Keratinocyte (primary cell): ENCODE data around the gene PLCG2. TPM values are rescaled to one million over a fixed set of nuclear protein-coding genes. Genes with fewer than 3 reads are reported as not detected.

ENCODE experiments used
- DNase-seq: peaks from one replicate; pipeline ENCODE4 v3.0.0-alpha.2; 2011; ENCODE audit warnings: low read depth, missing footprints, low spot score
- FAIRE-seq: peaks from 2 replicates; lab custom pipeline; 2011; peaks lifted over from hg19 to GRCh38; lab: Jason Lieb, UNC
- H2AFZ ChIP-seq: 2 replicates; pipeline ENCODE4 v1.6.0; 2012; ENCODE audit warnings: low read length, control low read depth, inconsistent platforms; ENCODE audit not compliant: control insufficient read depth
- H3K27ac ChIP-seq: 2 replicates; pipeline ENCODE4 v1.5.1; 2011; ENCODE audit warnings: low read length; ENCODE audit not compliant: control insufficient read depth, insufficient read depth
- H3K27me3 ChIP-seq: 3 replicates; pipeline ENCODE4 v1.6.0; 2011; ENCODE audit warnings: low read length; ENCODE audit not compliant: control insufficient read depth, insufficient read depth; ENCODE audit errors: extremely low read depth
- H3K36me3 ChIP-seq, 2 experiments: 2 replicates in 1 of 2; 3 replicates in 1 of 2; pipeline ENCODE4 v1.5.1; 2011; ENCODE audit warnings: low read length in 2 of 2, mild to moderate bottlenecking in 1 of 2; ENCODE audit not compliant: control insufficient read depth in 2 of 2, insufficient read depth in 2 of 2; ENCODE audit errors: extremely low read depth in 1 of 2
- H3K4me1 ChIP-seq: 3 replicates; pipeline ENCODE4 v1.5.1; 2011; ENCODE audit warnings: low read length; ENCODE audit not compliant: control insufficient read depth, insufficient read depth; ENCODE audit errors: extremely low read depth
- H3K4me2 ChIP-seq: 3 replicates; pipeline ENCODE4 v1.6.0; 2011; ENCODE audit warnings: low read depth, low read length; ENCODE audit not compliant: control insufficient read depth, insufficient read depth; ENCODE audit errors: extremely low read depth
- H3K4me3 ChIP-seq, 3 experiments: fragments of 200-600 bp in 1 of 3; sonication (generic) in 1 of 3; 2 replicates in 2 of 3; 3 replicates in 1 of 3; pipeline ENCODE4 v1.5.1; 2011 to 2016; ENCODE audit warnings: low read length in 3 of 3, mild to moderate bottlenecking in 3 of 3, control low read depth in 2 of 3, inconsistent platforms in 1 of 3, low read depth in 1 of 3, mixed read lengths in 1 of 3, mixed run types in 1 of 3, moderate library complexity in 1 of 3; ENCODE audit not compliant: control insufficient read depth in 2 of 3, insufficient read depth in 2 of 3; ENCODE audit errors: extremely low read depth in 1 of 3
- H3K79me2 ChIP-seq: 2 replicates; pipeline ENCODE4 v1.6.0; 2012; ENCODE audit warnings: low read length; ENCODE audit not compliant: control insufficient read depth, insufficient read depth
- H3K9ac ChIP-seq: 3 replicates; pipeline ENCODE4 v1.6.0; 2011; ENCODE audit warnings: low read length; ENCODE audit not compliant: control insufficient read depth, insufficient read depth; ENCODE audit errors: extremely low read depth
- H3K9me1 ChIP-seq: 3 replicates; pipeline ENCODE4 v1.6.0; 2011; ENCODE audit warnings: low read length; ENCODE audit not compliant: control insufficient read depth, insufficient read depth; ENCODE audit errors: extremely low read depth
- H3K9me3 ChIP-seq: 2 replicates; pipeline ENCODE4 v1.5.1; 2012; ENCODE audit warnings: low read depth, low read length; ENCODE audit not compliant: control insufficient read depth
- H4K20me1 ChIP-seq: 3 replicates; pipeline ENCODE4 v1.6.0; 2011; ENCODE audit warnings: low read length; ENCODE audit not compliant: control insufficient read depth, insufficient read depth; ENCODE audit errors: extremely low read depth
- CTCF ChIP-seq, 3 experiments: IDR thresholded peaks in 1 of 3; conservative IDR thresholded peaks in 1 of 3; optimal IDR thresholded peaks in 1 of 3; 2 replicates in 2 of 3; 3 replicates in 1 of 3; pipeline versions ENCODE3 to v1.5.1; 2011; ENCODE audit warnings: low read length in 3 of 3, mild to moderate bottlenecking in 3 of 3, moderate library complexity in 2 of 3, control low read depth in 1 of 3, inconsistent platforms in 1 of 3; ENCODE audit not compliant: insufficient read depth in 2 of 3; ENCODE audit errors: extremely low read depth in 1 of 3
- EZH2 ChIP-seq: IDR thresholded peaks from one replicate; pipeline ENCODE4 v1.6.1; 2012; ENCODE audit warnings: inconsistent platforms, mild to moderate bottlenecking, low read length, moderate library complexity
- dilution Hi-C: fragments of 300-500 bp; cut with MboI; formaldehyde crosslinking; loops from one replicate; pipeline ENCODE4 v1.7.0; 2020; ENCODE audit warnings: low sequenced_read_pairs; ENCODE audit not compliant: extremely low pct_ligation_motif_present
- polyA plus RNA-seq, 5 experiments: library from polyadenylated mRNA; depleted of rRNA in 3 of 5; stranded (reverse) in 3 of 5; stranded (forward) in 1 of 5; unstranded in 1 of 5; fragments of >200 nt; gene quantifications; 1 replicate in 1 of 5; 2 replicates in 3 of 5; 3 replicates in 1 of 5; pipeline versions ENCODE4 v1.2.1 to v1.2.3, GENCODE V29; 2011 to 2012; ENCODE audit warnings: missing spikeins in 2 of 5, low read depth in 1 of 5, low replicate concordance in 1 of 5

PLCG2 gene
- polyA plus RNA-seq, 1 donor (not counting 4 experiments of a cell fraction or from before 2014, with no cell fraction given) = 3.5 TPM

DNA sequence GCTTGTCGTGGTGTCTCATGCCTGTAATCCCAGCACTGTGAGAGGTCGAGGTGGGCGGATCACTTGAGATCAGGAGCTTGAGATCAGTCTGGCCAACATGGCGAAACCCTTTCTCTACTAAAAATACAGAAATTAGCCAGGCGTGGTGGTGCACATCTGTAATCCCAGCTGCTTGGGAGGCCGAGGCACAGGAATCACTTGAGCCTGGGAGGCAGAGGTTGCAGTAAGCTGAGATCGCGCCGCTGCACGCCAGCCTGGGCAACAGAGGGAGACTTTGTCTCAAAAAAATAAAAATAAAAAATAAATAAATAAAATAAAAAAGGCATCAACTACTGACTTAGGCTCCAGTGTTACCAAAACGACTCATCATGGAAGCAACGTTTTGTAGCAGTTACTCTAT lies 115.5 kb downstream of the PLCG2 start:
- H3K9me1 ChIP-seq = no peaks in the 10 kb centered on the region
- H3K4me1 ChIP-seq = no peaks in the 10 kb centered on the region
- no peaks in the 10 kb centered on the region for H3K27me3 ChIP-seq
- H3K36me3 ChIP-seq = no peaks in the 10 kb centered on the region
- H2AFZ ChIP-seq = no peak overlapping the region
- FAIRE-seq (no peak), DNase-seq (no peak)
- dilution Hi-C loops = no loop called here
- TF ChIP-seq EZH2 (no peak), CTCF (optimal IDR thresholded peaks at IDR 0.05 in 1 of 3, IDR thresholded peaks at IDR 0.05 in 1 of 3, conservative IDR thresholded peaks at IDR 0.05 in 1 of 3; ENCODE audit: extremely low read depth in 1 of 3, insufficient read depth in 2 of 3, low read length in 3 of 3) (no peak)
- no peaks in the 10 kb centered on the region for H4K20me1 ChIP-seq
- no peak overlapping the region for H3K4me3 ChIP-seq
- no peaks in the 10 kb centered on the region for H3K79me2 ChIP-seq
- no peak overlapping the region for H3K4me2 ChIP-seq
- H3K9ac ChIP-seq = no peak overlapping the region
- no peak overlapping the region for H3K27ac ChIP-seq
- H3K9me3 ChIP-seq = no peaks in the 10 kb centered on the region

GRCh38 chr16:81896902-81897301 lies 117.8 kb downstream of the PLCG2 start:
- Histone ChIP-seq H3K79me2 (no peaks in the 10 kb centered on the region), H4K20me1 (no peaks in the 10 kb centered on the region), H3K27ac (no peak overlapping the region), H3K4me1 (no peaks in the 10 kb centered on the region), H3K4me2 (no peak overlapping the region), H3K9ac (no peak overlapping the region), H3K9me3 (no peaks in the 10 kb centered on the region), H3K27me3 (no peaks in the 10 kb centered on the region), H3K4me3 (no peak overlapping the region), H3K36me3 (no peaks in the 10 kb centered on the region), H3K9me1 (no peaks in the 10 kb centered on the region), H2AFZ (no peak overlapping the region)
- FAIRE-seq = no peak
- no peak for DNase-seq
- dilution Hi-C loops = no loop called here
- TF ChIP-seq EZH2 (no peak), CTCF (optimal IDR thresholded peaks at IDR 0.05 in 1 of 3, IDR thresholded peaks at IDR 0.05 in 1 of 3, conservative IDR thresholded peaks at IDR 0.05 in 1 of 3; ENCODE audit: extremely low read depth in 1 of 3, insufficient read depth in 2 of 3, low read length in 3 of 3) (no peak)
